Measurements from ENCODE around the gene OR4Q3.
"Not testable (repeated sequence)": the region's sequence is repeated elsewhere in the genome, so short reads cannot be mapped to it uniquely, and the experiment has no call there.

The OR4Q3 gene

DNA sequence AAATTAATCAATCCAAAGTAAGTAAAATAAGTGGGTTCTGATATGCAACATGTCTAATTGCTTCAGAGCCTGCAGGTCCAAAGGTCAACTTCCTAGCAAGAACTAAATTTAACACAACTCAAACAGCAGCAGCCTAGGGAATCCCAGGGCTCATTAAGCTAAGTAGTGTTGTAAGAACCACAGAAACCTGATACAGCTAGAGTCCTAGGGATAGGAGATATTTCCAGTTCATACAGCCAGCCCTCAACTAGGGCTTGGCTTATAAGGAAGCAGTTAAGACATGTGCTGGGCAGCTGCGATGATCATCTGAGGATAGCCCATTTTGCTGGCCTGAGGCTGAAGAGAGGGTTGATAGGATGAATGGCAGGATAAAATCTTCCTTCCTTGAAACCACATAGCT, at the start of gene OR4Q3:
Gene OR4Q3, plus strand, starts transcription at position 316 of the 400 bp plus-strand sequence.
- no peak for DNase-seq

DNA sequence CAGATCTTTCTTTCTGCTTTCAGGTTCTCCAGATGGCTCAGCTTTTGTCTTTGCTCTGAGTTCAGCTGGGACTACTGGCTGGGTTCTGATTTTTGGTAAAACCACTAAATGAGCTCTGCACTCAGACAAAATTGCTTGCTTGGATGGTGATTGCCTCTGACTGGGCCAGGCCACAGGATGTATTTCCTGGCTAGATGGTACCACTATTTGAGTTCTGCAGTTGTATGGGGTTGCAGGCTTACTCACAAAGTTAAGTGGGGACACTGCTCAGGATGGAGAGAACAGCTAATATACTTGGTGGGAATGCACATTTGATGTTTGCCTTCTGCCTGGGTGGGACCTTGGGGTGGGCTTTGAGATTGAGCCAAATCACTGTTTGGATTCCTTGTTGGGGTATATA, 14.0 kb upstream of the OR4Q3 start:
- DNase-seq: no peak

DNA sequence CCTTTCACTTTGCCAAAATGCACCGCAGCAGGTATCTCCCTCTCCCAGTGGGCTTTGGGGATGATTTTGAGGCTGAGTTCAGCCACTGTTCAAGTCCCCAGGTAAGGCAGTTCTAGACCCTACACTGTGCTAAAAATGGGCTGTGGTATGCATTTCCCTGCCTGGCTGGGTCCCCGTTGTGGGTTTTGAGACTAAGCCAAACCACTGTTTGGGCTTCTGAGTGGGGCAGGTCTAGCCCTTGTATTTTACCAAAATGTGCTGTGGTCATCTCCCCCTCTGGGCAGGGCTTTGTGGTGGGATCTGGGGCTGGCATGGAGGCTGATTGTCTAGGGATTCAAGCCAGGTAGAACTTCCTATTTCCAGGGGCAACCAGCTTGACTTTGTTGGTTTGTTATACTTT, 13.6 kb upstream of the OR4Q3 start:
- no peak for DNase-seq

DNA sequence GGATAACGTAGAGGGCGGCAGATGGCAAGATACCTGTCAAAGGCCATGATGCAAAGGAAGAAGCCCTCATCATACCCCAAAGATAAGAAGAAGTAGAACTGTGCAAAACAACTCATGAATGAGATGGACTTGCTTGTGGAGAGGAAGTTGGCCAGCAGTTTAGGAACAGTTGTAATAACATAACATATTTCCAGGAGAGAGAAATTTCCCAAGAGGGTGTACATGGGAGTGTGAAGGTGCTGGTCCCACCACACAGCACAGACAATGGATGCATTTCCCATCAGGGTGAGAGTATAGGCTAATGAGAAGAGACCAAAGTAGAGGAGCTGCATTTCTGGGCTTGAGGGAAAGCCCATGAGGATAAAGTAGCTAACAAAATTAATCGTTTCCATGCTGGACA, 9.5 kb upstream of the OR4Q3 start:
- DNase-seq: not testable (repeated sequence)

DNA sequence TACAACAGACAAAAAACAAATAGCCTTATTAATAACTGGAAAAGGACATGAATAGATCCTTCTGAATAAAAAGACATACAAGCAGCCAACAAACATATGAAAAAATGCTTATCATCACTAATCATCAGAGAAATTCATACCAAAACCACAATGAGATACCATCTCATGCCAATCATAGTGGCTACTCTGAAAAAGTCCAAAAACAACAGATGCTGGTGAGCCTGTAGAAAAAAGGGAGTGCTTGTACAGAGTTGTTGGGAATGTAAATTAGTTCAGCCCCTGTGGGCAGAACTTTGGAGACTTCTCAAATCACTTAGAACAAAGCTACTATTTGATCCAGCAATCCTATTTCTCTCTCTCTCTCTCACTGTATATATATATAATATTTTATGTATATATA, 8.9 kb downstream of the OR4Q3 start:
- not testable (repeated sequence) for DNase-seq

DNA sequence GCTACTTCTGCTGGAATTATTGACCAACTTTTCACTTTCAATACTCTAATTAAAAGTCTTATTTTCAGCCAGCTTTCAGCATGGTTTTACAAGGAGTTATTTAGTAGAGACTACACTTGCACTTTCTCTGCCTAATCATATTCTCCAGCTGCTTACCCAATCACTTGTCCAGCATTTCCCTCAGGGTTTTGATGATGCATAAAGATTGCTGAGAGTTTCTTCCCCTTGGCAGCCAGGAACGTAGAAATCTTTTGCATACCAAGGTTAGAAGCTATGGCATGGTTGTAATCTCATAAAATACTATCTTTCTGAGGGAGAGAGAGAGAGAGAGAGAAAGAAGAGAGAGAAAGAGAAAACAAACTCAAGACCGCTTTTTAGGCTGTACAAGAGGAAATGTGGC, 10.8 kb downstream of the OR4Q3 start:
- no peak for DNase-seq

DNA sequence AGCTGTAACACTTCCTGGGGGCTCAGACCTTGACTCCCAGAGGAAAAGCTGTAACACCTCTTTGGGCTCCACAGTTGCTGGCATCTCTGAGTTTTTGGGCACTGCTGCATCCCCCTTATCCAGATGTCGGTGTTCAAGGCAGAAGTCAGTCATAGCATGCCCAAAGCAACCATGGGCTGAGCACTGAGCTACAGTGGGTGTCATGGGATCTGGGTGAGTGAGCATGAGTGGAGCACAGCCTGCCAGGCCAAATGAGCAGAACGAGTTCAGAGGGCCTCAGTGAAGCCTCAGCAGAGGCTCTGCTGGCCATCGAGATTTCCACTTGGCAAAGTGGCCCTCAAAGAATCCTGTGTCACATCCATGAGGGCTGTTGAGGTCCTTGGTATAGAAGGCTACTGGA, 28.1 kb downstream of the OR4Q3 start:
- DNase-seq: not testable (repeated sequence)

DNA sequence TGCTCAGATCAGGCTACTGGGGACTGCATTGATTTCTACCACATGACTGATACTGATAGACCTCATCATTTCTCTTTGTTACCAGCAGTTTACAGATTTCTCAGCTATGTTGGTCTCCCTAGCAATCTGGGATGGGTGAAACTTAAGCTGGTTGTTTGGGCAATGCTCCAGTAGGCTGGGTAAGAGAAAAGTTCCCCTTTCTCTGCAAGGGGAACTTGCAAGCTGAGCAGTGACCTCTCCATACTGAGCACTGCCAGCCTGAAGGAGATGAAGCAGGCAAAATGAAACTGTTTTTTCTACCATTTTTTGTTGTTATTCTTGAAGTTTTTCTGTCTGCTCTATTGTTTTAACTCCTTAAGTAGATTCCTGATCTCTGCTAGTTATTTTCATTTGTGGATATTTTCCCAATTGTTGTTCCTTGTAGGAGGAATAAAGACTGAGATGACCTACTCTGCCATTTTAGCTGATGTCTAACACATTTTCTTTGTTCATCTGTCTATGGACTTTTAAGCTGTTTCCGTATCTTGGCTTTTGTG, 28.6 kb downstream of the OR4Q3 start:
- no peak for DNase-seq

DNA sequence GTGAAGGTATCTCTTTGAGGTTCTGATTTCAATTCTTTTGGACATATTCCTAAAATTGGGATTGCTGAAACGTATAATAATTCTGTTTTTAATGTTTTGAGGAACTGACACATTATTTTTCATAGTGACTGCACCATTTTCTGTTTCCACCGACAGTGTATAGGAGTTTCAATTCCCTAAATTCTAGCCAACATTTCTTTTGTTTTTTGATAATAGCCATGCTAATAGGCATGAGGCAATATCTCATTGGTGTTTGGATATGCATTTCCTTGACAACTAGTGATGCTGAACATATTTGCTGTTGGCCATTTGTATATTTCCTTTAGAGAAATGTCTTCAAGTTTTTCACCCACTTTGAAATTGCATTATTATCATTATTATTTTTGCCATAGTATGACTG, 29.1 kb downstream of the OR4Q3 start:
- DNase-seq: not testable (repeated sequence)

DNA sequence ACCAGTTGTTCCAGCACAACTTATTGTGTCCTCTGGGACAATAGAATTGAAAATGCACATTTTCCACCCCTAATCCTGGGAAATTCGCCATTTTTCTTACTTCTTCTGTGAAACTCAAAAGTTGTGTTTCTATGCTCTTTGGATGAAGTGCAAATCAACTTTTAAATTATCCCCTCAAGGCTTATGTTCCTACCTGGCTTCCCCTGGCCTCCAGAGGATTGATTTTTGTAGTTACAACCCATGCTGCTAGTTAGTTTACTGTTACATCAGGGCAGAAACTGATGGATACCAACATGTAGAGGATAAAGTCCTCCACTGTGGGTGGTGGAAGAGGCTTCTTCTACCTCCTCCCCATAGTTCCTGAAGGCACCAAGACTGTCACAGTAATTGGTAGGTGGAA, 29.8 kb downstream of the OR4Q3 start, which contains the start of gene OR4M1:
Gene OR4M1, plus strand, starts transcription at position 301 of the 400 bp plus-strand sequence. CDS start 6,819 bp downstream, outside the sequence.
- DNase-seq: not testable (repeated sequence)

DNA sequence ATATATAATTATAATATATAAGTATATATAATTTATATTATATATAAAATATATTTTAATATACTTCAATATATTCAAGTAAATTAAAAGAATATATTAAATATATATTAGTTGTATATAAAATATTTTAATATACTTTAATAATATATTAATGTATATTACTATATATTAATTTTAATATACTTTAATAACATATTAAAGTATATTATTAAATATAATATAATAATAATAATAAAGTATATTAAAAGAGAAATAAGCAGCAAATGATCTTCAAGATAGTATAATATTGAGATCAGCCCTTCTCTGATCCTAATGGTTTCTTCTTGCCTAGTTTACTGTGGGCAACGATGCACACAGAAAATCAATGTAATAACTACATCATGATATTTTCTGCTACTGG, 32.2 kb downstream of the OR4Q3 start:
- DNase-seq: no peak

DNA sequence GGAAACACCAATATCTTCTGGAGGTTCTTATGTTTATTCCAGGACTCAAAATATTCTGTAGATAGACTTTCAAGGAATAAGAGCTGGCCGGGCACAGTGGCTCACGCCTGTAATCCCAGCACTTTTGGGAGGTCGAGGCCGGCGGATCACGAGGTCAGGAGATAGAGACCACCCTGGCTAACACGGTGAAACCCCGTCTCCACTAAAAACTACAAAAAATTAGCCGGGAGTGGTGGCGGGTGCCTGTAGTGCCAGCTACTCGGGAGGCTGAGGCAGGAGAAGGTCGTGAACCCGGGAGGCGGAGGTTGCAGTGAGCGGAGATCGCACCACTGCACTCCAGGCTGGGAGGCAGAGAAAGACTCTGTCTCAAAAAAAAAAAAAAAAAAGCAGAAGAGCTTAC, 42.5 kb downstream of the OR4Q3 start:
- DNase-seq: not testable (repeated sequence)

DNA sequence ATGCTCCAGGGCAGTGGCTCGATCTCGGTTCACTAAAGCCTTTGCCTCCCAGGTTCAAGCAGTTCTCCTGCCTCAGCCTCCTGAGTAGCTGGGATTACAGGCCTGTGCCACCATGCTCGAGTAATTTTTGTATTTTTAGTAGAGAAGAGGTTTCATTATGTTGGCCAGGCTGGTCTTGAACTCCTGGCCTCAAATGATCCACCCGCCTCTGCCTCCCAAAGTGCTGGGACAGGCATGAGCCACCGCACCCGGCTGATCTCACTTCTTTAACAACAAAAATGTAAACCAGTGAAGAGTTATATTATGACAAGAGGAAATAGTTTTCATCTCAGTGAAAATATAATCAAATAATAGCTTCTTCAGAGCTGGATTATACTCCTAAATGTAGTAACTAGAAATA, 43.9 kb downstream of the OR4Q3 start:
- DNase-seq: not testable (repeated sequence)

DNA sequence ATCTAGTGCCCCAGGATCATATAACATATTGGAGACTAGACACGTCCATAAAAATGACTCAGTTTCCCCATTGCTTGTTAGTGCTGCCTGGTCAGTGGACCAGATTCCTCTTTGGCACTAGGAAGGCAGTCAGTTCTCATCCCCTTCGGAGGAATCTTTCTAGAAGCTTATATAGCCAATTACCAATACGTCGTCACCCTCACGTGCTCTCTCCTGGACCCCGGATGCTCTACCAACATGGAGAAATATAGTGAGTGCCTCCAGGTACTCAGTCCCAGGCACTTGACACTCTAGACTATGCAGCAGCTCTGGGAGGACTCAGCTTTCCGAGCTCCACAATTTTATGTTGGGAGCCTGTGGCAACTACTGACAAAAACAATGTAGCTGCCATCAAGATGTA, 44.8 kb downstream of the OR4Q3 start:
- not testable (repeated sequence) for DNase-seq

DNA sequence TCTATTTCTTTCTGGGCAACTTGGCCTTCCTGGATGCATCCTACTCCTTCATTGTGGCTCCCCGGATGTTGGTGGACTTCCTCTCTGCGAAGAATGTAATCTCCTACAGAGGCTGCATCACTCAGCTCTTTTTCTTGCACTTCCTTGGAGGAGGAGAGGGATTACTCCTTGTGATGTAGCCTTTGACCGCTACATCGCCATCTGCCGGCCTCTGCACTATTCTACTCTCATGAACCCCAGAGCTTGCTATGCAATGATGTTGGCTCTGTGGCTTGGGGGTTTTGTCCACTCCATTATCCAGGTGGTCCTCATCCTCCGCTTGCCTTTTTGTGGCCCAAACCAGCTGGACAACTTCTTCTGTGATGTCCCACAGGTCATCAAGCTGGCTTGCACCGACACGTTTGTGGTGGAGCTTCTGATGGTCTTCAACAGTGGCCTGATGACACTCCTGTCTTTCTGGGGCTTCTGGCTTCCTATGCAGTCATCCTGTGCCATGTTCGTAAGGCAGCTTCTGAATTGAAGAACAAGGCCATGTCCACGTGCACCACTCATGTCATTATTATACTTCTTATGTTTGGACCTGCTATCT, 53.2 kb downstream of the OR4Q3 start:
- DNase-seq: not testable (repeated sequence)
